H1 (cell line): ENCODE results near the gene LCE6A. TPM values are rescaled to one million over a fixed set of nuclear protein-coding genes. Genes with fewer than 3 reads are reported as not detected.

Source experiments
- HDAC6 ChIP-seq: IDR thresholded peaks from one replicate; pipeline ENCODE4 v1.7.1; 2012; ENCODE audit warnings: low read depth, mild to moderate bottlenecking, inconsistent platforms, low read length, moderate library complexity
- PHF8 ChIP-seq: fragments of 200-600 bp; sonication (generic); conservative IDR thresholded peaks from 2 replicates; pipeline ENCODE4 v1.7.1; 2012; ENCODE audit warnings: low read depth, mild to moderate bottlenecking, inconsistent platforms, low read length, moderate library complexity
- POLR2AphosphoS5 ChIP-seq: IDR thresholded peaks from 2 replicates; pipeline ENCODE4 v1.6.1; 2011; ENCODE audit warnings: low read depth, low read length
- POU5F1 ChIP-seq: IDR thresholded peaks from 2 replicates; pipeline ENCODE4 v1.6.1; 2011; ENCODE audit warnings: low read depth, mild to moderate bottlenecking, low read length, moderate library complexity
- SIX5 ChIP-seq: IDR thresholded peaks from 2 replicates; pipeline ENCODE4 v1.6.1; 2011; ENCODE audit warnings: mild to moderate bottlenecking, low read depth, low read length
- TAF1 ChIP-seq: IDR thresholded peaks from 2 replicates; pipeline ENCODE4 v1.6.1; 2011; ENCODE audit warnings: mild to moderate bottlenecking, low read depth, low read length
- YY1 ChIP-seq: IDR thresholded peaks from 2 replicates; pipeline ENCODE4 v1.6.1; 2011; ENCODE audit warnings: low read depth, mild to moderate bottlenecking, low read length
- polyA plus RNA-seq, 7 experiments: library from polyadenylated mRNA; depleted of rRNA in 3 of 7; stranded (reverse) in 5 of 7; unstranded in 2 of 7; fragments of >200 nt in 5 of 7; fragments of 200-250 nt in 2 of 7; gene quantifications; 1 replicate in 5 of 7; 2 replicates in 1 of 7; 4 replicates in 1 of 7; pipeline versions ENCODE4 v1.2.1 to v1.2.3, GENCODE V29; 2011 to 2013; ENCODE audit warnings: missing spikeins in 2 of 7, mixed read lengths in 2 of 7
- total RNA-seq: library from RNA; stranded (reverse); fragmentation: NEBNext Ultra II Directional; extraction: Animal tissue kit (Norgen Biotek cat#: 25700); gene quantifications from 2 replicates; pipeline ENCODE4 v1.2.1, GENCODE V29; 2021
- TF ChIP-seq, protein P1 (sequence below): fragments of 300-600 bp; sonication (generic); IDR thresholded peaks from 2 replicates; pipeline ENCODE4 v1.7.1; 2012; ENCODE audit warnings: low read length, moderate library complexity, mild to moderate bottlenecking, inconsistent platforms; ENCODE audit not compliant: insufficient replicate concordance

The LCE6A gene
- total and polyA plus RNA-seq, 2 of the 8 experiments (the other 6 are each of a cell fraction or from before 2014, with no cell fraction given), result not detected

DNA sequence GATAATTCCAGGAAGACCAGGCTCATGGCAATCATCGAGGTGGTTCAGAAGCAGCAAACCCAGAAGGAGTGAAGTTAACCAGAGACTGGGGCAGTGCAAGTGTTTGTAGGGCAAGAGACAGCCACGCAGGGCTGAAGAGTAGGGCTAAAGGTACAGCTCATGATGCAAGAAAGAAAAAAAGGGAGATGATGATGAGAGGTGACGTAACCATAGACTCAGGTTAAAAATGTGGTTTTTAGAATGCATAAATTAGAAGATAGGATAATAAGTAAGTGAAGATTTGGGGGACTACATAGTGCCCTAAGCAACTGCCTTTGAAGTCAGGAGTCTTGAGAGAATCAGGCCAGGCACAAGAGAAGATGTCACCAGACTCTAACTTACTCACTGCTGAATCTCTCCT lies 17.5 kb downstream of the LCE6A start (continued):
- TF ChIP-seq, protein P1, sequence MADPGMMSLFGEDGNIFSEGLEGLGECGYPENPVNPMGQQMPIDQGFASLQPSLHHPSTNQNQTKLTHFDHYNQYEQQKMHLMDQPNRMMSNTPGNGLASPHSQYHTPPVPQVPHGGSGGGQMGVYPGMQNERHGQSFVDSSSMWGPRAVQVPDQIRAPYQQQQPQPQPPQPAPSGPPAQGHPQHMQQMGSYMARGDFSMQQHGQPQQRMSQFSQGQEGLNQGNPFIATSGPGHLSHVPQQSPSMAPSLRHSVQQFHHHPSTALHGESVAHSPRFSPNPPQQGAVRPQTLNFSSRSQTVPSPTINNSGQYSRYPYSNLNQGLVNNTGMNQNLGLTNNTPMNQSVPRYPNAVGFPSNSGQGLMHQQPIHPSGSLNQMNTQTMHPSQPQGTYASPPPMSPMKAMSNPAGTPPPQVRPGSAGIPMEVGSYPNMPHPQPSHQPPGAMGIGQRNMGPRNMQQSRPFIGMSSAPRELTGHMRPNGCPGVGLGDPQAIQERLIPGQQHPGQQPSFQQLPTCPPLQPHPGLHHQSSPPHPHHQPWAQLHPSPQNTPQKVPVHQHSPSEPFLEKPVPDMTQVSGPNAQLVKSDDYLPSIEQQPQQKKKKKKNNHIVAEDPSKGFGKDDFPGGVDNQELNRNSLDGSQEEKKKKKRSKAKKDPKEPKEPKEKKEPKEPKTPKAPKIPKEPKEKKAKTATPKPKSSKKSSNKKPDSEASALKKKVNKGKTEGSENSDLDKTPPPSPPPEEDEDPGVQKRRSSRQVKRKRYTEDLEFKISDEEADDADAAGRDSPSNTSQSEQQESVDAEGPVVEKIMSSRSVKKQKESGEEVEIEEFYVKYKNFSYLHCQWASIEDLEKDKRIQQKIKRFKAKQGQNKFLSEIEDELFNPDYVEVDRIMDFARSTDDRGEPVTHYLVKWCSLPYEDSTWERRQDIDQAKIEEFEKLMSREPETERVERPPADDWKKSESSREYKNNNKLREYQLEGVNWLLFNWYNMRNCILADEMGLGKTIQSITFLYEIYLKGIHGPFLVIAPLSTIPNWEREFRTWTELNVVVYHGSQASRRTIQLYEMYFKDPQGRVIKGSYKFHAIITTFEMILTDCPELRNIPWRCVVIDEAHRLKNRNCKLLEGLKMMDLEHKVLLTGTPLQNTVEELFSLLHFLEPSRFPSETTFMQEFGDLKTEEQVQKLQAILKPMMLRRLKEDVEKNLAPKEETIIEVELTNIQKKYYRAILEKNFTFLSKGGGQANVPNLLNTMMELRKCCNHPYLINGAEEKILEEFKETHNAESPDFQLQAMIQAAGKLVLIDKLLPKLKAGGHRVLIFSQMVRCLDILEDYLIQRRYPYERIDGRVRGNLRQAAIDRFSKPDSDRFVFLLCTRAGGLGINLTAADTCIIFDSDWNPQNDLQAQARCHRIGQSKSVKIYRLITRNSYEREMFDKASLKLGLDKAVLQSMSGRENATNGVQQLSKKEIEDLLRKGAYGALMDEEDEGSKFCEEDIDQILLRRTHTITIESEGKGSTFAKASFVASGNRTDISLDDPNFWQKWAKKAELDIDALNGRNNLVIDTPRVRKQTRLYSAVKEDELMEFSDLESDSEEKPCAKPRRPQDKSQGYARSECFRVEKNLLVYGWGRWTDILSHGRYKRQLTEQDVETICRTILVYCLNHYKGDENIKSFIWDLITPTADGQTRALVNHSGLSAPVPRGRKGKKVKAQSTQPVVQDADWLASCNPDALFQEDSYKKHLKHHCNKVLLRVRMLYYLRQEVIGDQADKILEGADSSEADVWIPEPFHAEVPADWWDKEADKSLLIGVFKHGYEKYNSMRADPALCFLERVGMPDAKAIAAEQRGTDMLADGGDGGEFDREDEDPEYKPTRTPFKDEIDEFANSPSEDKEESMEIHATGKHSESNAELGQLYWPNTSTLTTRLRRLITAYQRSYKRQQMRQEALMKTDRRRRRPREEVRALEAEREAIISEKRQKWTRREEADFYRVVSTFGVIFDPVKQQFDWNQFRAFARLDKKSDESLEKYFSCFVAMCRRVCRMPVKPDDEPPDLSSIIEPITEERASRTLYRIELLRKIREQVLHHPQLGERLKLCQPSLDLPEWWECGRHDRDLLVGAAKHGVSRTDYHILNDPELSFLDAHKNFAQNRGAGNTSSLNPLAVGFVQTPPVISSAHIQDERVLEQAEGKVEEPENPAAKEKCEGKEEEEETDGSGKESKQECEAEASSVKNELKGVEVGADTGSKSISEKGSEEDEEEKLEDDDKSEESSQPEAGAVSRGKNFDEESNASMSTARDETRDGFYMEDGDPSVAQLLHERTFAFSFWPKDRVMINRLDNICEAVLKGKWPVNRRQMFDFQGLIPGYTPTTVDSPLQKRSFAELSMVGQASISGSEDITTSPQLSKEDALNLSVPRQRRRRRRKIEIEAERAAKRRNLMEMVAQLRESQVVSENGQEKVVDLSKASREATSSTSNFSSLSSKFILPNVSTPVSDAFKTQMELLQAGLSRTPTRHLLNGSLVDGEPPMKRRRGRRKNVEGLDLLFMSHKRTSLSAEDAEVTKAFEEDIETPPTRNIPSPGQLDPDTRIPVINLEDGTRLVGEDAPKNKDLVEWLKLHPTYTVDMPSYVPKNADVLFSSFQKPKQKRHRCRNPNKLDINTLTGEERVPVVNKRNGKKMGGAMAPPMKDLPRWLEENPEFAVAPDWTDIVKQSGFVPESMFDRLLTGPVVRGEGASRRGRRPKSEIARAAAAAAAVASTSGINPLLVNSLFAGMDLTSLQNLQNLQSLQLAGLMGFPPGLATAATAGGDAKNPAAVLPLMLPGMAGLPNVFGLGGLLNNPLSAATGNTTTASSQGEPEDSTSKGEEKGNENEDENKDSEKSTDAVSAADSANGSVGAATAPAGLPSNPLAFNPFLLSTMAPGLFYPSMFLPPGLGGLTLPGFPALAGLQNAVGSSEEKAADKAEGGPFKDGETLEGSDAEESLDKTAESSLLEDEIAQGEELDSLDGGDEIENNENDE, result no peak
- TF ChIP-seq POU5F1 (no peak), POLR2AphosphoS5 (no peak), HDAC6 (no peak), PHF8 (no peak), YY1 (no peak), SIX5 (no peak), TAF1 (no peak)
